Measurements from ENCODE around the gene ARHGAP33. TPM values are rescaled to one million over a fixed set of nuclear protein-coding genes. Genes with fewer than 3 reads are reported as not detected.

Gene ARHGAP33
- total and polyA plus RNA-seq, 2 donors (not counting 3 experiments of a cell fraction or from before 2014, with no cell fraction given): 11.0 to 18.4 TPM

- POLR2A ChIA-PET: no interaction called here
- H4K20me1 ChIP-seq (replicated peaks; ENCODE audit: control insufficient read depth, extremely low read depth, insufficient read depth, low read length): no peaks in the 10 kb centered on the region
- no peak overlapping the region for H2AFZ ChIP-seq (ENCODE audit: low read depth, low read length)
- no peak overlapping the region for H3K27ac ChIP-seq (ENCODE audit: insufficient read depth, low read depth, low read length)
- no peak for DNase-seq (ENCODE audit: low read depth, low spot score)
- no peak overlapping the region for H3K4me2 ChIP-seq (ENCODE audit: insufficient read depth, low read length)
- no peak overlapping the region for H3K4me3 ChIP-seq (replicated peaks in 1 of 3; ENCODE audit: insufficient read depth in 1 of 3, low read depth in 1 of 3, low read length in 3 of 3)
- no peaks in the 10 kb centered on the region for H3K9me1 ChIP-seq (replicated peaks; ENCODE audit: control insufficient read depth, extremely low read depth, insufficient read depth, low read length)
- no peaks in the 10 kb centered on the region for H3K79me2 ChIP-seq (ENCODE audit: control insufficient read depth, insufficient read depth, low read length)
- peaks cover 2 to 3% of the 10 kb centered on the region in 2 experiments for H3K27me3 ChIP-seq (ENCODE audit: control insufficient read depth in 2 of 2, insufficient read depth in 2 of 2, low read length in 2 of 2)
- dilution Hi-C loops (cut with MboI; ENCODE audit: extremely low pct_ligation_motif_present, low sequenced_read_pairs) (no loop called here), intact Hi-C loops (cut with micrococcal nuclease) (no loop called here)
- no peaks in the 10 kb centered on the region for H3K4me1 ChIP-seq (ENCODE audit: control insufficient read depth, extremely low read depth, insufficient read depth, low read length)
- no TSS peak for BruUV-seq (replicated peaks)
- no peak overlapping the region for H3K9ac ChIP-seq (replicated peaks; ENCODE audit: extremely low read depth, insufficient read depth, low read length)
- FAIRE-seq: no peak
- TF ChIP-seq POLR2A (IDR thresholded peaks at IDR 0.05; ENCODE audit: low read depth, low read length) (no peak), FOS (IDR thresholded peaks at IDR 0.05; ENCODE audit: borderline replicate concordance, insufficient read depth, low read length) (no peak), EZH2 (IDR thresholded peaks at IDR 0.05; ENCODE audit: borderline replicate concordance, low read depth, low read length, severe bottlenecking) (no peak), POLR2AphosphoS5 (IDR thresholded peaks at IDR 0.05; ENCODE audit: insufficient read depth, low read depth, low read length) (no peak), GATA2 (IDR thresholded peaks at IDR 0.05; ENCODE audit: insufficient read depth, insufficient read length, low read depth, low read length) (no peak), MYC (IDR thresholded peaks at IDR 0.05; ENCODE audit: low read depth, low read length) (no peak), JUN (IDR thresholded peaks at IDR 0.05; ENCODE audit: borderline replicate concordance, insufficient read depth, insufficient read length, low read depth) (no peak)
- TF ChIP-seq, protein P1, sequence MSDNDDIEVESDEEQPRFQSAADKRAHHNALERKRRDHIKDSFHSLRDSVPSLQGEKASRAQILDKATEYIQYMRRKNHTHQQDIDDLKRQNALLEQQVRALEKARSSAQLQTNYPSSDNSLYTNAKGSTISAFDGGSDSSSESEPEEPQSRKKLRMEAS (IDR thresholded peaks at IDR 0.05; ENCODE audit: insufficient read depth, insufficient read length): no peak
- TF ChIP-seq, protein P2, sequence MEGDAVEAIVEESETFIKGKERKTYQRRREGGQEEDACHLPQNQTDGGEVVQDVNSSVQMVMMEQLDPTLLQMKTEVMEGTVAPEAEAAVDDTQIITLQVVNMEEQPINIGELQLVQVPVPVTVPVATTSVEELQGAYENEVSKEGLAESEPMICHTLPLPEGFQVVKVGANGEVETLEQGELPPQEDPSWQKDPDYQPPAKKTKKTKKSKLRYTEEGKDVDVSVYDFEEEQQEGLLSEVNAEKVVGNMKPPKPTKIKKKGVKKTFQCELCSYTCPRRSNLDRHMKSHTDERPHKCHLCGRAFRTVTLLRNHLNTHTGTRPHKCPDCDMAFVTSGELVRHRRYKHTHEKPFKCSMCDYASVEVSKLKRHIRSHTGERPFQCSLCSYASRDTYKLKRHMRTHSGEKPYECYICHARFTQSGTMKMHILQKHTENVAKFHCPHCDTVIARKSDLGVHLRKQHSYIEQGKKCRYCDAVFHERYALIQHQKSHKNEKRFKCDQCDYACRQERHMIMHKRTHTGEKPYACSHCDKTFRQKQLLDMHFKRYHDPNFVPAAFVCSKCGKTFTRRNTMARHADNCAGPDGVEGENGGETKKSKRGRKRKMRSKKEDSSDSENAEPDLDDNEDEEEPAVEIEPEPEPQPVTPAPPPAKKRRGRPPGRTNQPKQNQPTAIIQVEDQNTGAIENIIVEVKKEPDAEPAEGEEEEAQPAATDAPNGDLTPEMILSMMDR (IDR thresholded peaks at IDR 0.05; ENCODE audit: extremely low read depth in 1 of 2, insufficient read depth in 1 of 2, low read depth in 1 of 2, low read length in 2 of 2): no peak
- H3K9me3 ChIP-seq (replicated peaks; ENCODE audit: control insufficient read depth, insufficient read depth, low read length): no peaks in the 10 kb centered on the region
- CTCF ChIA-PET: no interaction called here
- no peaks in the 10 kb centered on the region for H3K36me3 ChIP-seq (ENCODE audit: control insufficient read depth in 2 of 2, extremely low read depth in 1 of 2, insufficient read depth in 2 of 2, low read length in 2 of 2)
Measured at GRCh38 chr19:35806597-35806996, 31.2 kb downstream of the ARHGAP33 start.

All from endothelial cell of umbilical vein (primary cell).